Right lobe of liver (tissue), 4 donors: Measurements from ENCODE around the gene LRP6.

Experiments used
- POLR2A ChIP-seq: fragments of 450-650 bp; IDR thresholded peaks from one replicate; pipeline ENCODE4 v1.6.1; 2017; ENCODE audit warnings: antibody characterized with exemption, mild to moderate bottlenecking
- TF ChIP-seq, protein P1 (sequence below), 4 donors: fragments of 200-600 bp in 3 of 4; fragments of 450-650 bp in 1 of 4; IDR thresholded peaks; one replicate each; pipeline versions ENCODE4 v1.5.1 to v1.8.0; 2016 to 2022; ENCODE audit warnings: antibody characterized with exemption in 4 of 4, mild to moderate bottlenecking in 2 of 4
- donor health status: DM: no; HTN: no; CAD: no.
- donor health status: DM: no; HTN: no; CAD: no.
- donor health status: DM: no; HTN: yes; CAD: no.

DNA sequence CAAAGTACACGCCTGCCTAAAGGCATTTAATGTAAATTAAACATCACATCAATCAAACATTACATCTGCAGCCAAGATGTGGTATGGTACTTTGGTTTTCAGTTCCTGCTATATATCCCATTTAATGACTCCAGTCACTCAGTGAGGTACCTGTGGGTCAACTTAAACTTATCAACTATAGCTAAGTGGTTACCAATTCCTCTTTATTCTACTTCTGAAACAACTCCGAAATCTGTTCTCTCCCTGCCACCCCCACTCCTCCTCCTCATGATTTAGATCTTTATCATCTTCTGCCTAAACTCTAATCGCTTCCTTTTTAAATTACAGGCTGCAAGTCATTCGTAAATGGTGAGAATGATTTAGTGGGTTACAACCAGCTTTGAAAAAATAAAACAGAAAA lies 138.2 kb downstream of the LRP6 start:
- TF ChIP-seq, protein P1, sequence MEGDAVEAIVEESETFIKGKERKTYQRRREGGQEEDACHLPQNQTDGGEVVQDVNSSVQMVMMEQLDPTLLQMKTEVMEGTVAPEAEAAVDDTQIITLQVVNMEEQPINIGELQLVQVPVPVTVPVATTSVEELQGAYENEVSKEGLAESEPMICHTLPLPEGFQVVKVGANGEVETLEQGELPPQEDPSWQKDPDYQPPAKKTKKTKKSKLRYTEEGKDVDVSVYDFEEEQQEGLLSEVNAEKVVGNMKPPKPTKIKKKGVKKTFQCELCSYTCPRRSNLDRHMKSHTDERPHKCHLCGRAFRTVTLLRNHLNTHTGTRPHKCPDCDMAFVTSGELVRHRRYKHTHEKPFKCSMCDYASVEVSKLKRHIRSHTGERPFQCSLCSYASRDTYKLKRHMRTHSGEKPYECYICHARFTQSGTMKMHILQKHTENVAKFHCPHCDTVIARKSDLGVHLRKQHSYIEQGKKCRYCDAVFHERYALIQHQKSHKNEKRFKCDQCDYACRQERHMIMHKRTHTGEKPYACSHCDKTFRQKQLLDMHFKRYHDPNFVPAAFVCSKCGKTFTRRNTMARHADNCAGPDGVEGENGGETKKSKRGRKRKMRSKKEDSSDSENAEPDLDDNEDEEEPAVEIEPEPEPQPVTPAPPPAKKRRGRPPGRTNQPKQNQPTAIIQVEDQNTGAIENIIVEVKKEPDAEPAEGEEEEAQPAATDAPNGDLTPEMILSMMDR (IDR thresholded peaks at IDR 0.05): no peak
- no peak for TF ChIP-seq POLR2A
